ENCODE data around the gene TRAPPC10. TPM values are rescaled to one million over a fixed set of nuclear protein-coding genes. Genes with fewer than 3 reads are reported as not detected.
A peak's percentile ranks its signal among the peaks of the same experiment; 100 is the strongest.

Gene TRAPPC10
- total RNA-seq, 1 experiment from 2014 or later, result 32.9 TPM

DNA sequence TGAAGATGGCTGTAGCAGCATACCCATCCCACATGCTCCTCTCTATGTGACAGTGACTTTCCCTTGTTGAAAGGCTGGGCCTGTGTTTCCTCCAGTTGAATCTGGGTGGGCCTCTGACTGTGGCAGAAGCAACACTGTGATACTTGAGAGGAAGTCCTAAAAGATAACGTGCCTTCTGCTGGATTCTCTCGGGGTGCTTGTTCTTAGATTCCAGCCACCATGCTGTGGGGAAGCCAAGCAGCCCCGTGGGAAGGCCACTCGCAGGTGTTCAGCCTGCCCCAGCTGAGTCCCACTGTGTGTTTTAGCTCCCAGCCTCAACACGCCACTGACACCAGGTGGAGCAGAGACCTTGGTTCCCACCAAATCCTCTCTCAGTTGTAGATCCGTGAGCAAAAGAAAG lies 31.5 kb downstream of the TRAPPC10 start:
- H3K9me3 Mint-ChIP-seq, result no peaks in the 10 kb centered on the region
- no peaks in the 10 kb centered on the region; the same call in 1 of the 2 replicates for H3K79me2 ChIP-seq (ENCODE audit: insufficient read depth, low read length)

More for the DNA sequence above, 31.5 kb downstream of the TRAPPC10 start:
- Histone ChIP-seq H2BK120ac (ENCODE audit: low read depth, low read length, poor library complexity, severe bottlenecking) (no peak overlapping the region), H2AFZ (ENCODE audit: low read length) (no peak overlapping the region), H3K23me2 (ENCODE audit: insufficient read length, low read depth, low read length, poor library complexity, severe bottlenecking) (no peaks in the 10 kb centered on the region), H3K4me1 (ENCODE audit: insufficient read depth, low read length) (no peaks in the 10 kb centered on the region), H2BK20ac (ENCODE audit: low read depth, low read length, poor library complexity, severe bottlenecking) (no peak overlapping the region), H3K23ac (ENCODE audit: insufficient read length, low read depth, low read length) (no peak overlapping the region), H4K91ac (ENCODE audit: insufficient read length, low read depth, low read length) (no peak overlapping the region), H3K9ac (ENCODE audit: extremely low read depth, insufficient read length, low read length) (no peak overlapping the region), H3K79me1 (ENCODE audit: insufficient read depth, low read depth, low read length, poor library complexity, severe bottlenecking) (no peaks in the 10 kb centered on the region), H2AK5ac (ENCODE audit: insufficient read length, low read length) (no peak overlapping the region), H3K9me3 (ENCODE audit: control insufficient read depth, low read depth, low read length) (no peaks in the 10 kb centered on the region), H3K4me2 (ENCODE audit: insufficient read depth, insufficient read length, low read length) (no peak overlapping the region), H2BK5ac (ENCODE audit: insufficient read length, low read length) (no peak overlapping the region), H3K18ac (ENCODE audit: insufficient read length, low read depth, low read length) (no peak overlapping the region), H3K56ac (ENCODE audit: insufficient read length, low read depth, low read length) (no peak overlapping the region), H2BK15ac (ENCODE audit: low read depth, low read length) (no peak overlapping the region), H3K27me3 (ENCODE audit: insufficient read depth, low read length) (no peaks in the 10 kb centered on the region), H3K14ac (ENCODE audit: insufficient read depth, low read length) (no peak overlapping the region), H4K8ac (replicated peaks; ENCODE audit: insufficient read length, low read depth, low read length) (no peak overlapping the region), H4K20me1 (ENCODE audit: control insufficient read depth, insufficient read depth, insufficient read length) (no peaks in the 10 kb centered on the region), H3T11ph (ENCODE audit: low read length) (no peak overlapping the region), H3K27ac (ENCODE audit: insufficient read length, low read depth, low read length) (no peak overlapping the region), H4K5ac (ENCODE audit: insufficient read length, low read depth, low read length) (no peak overlapping the region), H2BK12ac (ENCODE audit: insufficient read length, low read depth, low read length) (no peak overlapping the region), H3K4ac (ENCODE audit: low read depth, low read length) (no peak overlapping the region)
- no CpG with 5 or more reads among the region's 6 CpGs for WGBS (ENCODE audit: extremely low coverage, insufficient read length, low lambda C conversion rate)
- H3K27me3 Mint-ChIP-seq (ENCODE audit: low read depth), result no peaks in the 10 kb centered on the region
- H3K4me3 Mint-ChIP-seq, result no peak overlapping the region
- TF ChIP-seq, protein P1, sequence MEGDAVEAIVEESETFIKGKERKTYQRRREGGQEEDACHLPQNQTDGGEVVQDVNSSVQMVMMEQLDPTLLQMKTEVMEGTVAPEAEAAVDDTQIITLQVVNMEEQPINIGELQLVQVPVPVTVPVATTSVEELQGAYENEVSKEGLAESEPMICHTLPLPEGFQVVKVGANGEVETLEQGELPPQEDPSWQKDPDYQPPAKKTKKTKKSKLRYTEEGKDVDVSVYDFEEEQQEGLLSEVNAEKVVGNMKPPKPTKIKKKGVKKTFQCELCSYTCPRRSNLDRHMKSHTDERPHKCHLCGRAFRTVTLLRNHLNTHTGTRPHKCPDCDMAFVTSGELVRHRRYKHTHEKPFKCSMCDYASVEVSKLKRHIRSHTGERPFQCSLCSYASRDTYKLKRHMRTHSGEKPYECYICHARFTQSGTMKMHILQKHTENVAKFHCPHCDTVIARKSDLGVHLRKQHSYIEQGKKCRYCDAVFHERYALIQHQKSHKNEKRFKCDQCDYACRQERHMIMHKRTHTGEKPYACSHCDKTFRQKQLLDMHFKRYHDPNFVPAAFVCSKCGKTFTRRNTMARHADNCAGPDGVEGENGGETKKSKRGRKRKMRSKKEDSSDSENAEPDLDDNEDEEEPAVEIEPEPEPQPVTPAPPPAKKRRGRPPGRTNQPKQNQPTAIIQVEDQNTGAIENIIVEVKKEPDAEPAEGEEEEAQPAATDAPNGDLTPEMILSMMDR (conservative IDR thresholded peaks at IDR 0.05), result no peak
- peak overlapping the region; percentile 68 to 81 (median 77); a peak in 5 of 7 replicates for H3K27ac Mint-ChIP-seq
- H3K4me1 Mint-ChIP-seq, result 0 out of 4 replicates have a peak, but pooled peaks cover 0 to 2% of the 10 kb centered on the region in 2 experiments
- no peak for DNase-seq
- peaks cover 0 to 22% (median 15%) of the 10 kb centered on the region in 3 experiments; a peak in 4 of 7 replicates for H3K36me3 Mint-ChIP-seq (ENCODE audit: insufficient read depth in 1 of 3, low read depth in 3 of 3)

All from H9 (cell line).